ENCODE data around the gene STX8.

Gene STX8

DNA sequence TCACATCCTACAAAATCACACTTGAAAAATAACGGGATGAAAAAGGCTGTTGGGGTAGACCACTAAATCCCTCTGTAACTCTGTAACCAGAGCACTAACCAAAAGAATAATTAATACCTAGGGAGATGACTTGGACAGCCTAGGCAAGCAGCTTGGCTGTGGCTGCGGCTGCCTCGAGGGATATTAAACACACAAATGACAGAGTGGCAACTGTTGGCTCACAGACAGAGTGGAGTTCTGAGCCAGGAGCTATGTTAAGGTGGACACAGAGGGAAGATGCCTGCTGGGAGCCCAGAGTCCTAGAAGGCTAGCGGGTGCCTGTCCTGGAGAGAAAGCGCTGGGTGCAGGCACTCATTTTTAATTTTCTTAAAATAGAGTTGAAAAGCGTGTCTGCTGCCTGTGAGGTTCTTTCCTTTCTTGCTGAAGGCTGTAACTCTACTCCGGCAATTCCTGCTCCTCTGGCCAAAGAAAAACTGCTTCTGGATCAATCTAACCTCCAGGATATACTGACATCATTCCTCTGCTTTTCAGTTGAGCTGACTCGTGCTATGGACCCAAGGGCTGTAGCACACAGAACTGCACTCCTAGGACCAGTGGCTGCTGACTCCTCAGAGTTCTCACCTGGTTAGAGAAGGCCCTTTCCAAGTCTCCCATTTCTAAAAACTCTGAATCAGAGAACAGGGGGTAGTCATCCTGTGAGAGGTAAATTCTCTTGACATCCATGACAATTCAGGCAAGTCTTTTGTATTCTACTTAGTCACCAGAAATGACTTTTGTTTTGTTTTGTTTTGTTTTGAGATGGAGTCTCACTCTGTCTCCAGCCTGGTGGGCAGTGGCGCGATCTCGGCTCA lies 147.9 kb downstream of the STX8 start:
- no peak overlapping the region for H3K4me3 ChIP-seq (ENCODE audit: low read depth, low read length)
- H3K9me3 ChIP-seq (ENCODE audit: severe bottlenecking): no peaks in the 10 kb centered on the region
- H3K36me3 ChIP-seq: no peaks in the 10 kb centered on the region
- DNase-seq: no peak
- no peak overlapping the region for H3K27ac ChIP-seq
- H3K27me3 ChIP-seq (ENCODE audit: insufficient read depth, low read depth, severe bottlenecking): no peaks in the 10 kb centered on the region
- TF ChIP-seq, protein P1, sequence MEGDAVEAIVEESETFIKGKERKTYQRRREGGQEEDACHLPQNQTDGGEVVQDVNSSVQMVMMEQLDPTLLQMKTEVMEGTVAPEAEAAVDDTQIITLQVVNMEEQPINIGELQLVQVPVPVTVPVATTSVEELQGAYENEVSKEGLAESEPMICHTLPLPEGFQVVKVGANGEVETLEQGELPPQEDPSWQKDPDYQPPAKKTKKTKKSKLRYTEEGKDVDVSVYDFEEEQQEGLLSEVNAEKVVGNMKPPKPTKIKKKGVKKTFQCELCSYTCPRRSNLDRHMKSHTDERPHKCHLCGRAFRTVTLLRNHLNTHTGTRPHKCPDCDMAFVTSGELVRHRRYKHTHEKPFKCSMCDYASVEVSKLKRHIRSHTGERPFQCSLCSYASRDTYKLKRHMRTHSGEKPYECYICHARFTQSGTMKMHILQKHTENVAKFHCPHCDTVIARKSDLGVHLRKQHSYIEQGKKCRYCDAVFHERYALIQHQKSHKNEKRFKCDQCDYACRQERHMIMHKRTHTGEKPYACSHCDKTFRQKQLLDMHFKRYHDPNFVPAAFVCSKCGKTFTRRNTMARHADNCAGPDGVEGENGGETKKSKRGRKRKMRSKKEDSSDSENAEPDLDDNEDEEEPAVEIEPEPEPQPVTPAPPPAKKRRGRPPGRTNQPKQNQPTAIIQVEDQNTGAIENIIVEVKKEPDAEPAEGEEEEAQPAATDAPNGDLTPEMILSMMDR (IDR thresholded peaks at IDR 0.05; ENCODE audit: low read depth, low read length): no peak

DNA sequence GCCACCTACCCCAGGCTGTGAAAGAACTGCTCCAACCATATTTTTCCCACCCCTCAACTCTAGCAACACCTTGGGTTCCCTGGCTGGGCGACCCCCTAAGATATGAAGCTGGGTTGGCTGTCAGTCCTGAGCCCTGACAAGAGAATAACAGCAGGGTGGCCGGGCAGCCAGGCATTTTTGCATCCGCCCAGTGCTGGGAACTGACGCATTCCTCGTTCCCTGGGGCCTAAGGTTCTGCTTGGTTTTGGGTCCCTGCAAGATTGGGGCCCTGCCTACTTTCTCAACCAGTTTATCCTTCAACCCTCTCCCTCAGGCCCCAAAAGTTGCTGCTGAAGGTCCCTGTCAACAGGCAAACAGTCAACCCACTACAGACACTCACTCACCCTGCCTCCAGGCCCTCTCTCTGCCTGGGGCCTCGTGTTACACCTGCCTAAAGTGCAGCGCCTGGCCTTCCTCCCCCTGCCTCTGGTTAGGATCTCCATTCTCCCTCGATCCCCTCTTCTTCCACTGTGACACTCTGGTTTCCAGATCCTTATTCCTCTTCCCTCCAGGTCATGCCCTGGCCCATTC lies 151.5 kb downstream of the STX8 start:
- TF ChIP-seq, protein P1 (IDR thresholded peaks at IDR 0.05; ENCODE audit: low read depth, low read length): no peak
- no peak for DNase-seq
- Histone ChIP-seq H3K4me3 (ENCODE audit: low read depth, low read length) (no peak overlapping the region), H3K27ac (no peak overlapping the region), H3K27me3 (ENCODE audit: insufficient read depth, low read depth, severe bottlenecking) (no peaks in the 10 kb centered on the region), H3K36me3 (no peaks in the 10 kb centered on the region), H3K9me3 (ENCODE audit: severe bottlenecking) (no peaks in the 10 kb centered on the region)

DNA sequence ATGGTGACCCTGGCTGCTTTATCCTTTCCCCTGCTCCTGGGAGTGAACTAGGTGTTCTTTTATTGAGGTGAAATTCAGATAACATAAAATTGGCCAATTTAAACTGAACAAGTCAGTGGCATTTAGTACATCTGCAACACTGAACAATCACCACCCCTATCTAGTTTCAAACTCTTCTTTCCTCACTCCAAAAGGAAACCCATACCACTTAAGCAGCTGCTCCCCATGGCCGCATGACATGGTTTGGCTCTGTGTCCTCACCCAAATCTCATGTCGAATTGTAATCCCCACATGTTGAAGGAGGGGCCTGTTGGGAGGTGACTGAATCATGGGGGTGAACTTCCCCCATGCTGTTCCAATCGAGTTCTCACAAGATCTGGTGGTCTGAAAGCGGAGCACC lies 154.1 kb downstream of the STX8 start:
- H3K4me3 ChIP-seq (ENCODE audit: low read depth, low read length): no peak overlapping the region

DNA sequence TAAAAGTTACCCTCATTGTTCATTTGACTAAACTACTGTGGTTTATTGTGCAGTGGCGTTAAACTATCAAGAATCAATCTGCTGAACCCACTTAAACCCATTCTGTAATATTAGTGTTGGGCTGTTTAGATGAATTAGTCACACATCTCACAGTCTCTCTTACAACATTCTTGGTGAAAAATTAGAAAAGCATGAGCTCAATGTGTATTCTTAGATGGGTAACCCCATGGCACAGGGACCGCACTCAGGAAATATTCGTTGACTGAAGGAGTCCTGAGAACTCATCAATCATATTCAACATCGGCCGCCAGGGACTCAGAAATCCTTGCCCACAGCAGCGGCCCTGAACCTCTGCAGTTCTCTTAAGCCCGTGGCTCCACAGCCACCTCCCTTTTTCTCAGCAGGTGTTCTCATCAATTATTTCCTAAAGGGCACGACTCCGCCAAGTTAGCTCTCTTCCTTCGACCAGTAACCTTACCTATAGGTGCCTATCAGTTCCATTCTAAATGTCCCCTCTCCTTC lies 155.6 kb downstream of the STX8 start:
- Histone ChIP-seq H3K27me3 (ENCODE audit: insufficient read depth, low read depth, severe bottlenecking) (no peaks in the 10 kb centered on the region), H3K36me3 (no peaks in the 10 kb centered on the region), H3K9me3 (ENCODE audit: severe bottlenecking) (no peaks in the 10 kb centered on the region), H3K4me3 (ENCODE audit: low read depth, low read length) (no peak overlapping the region), H3K27ac (no peak overlapping the region)
- TF ChIP-seq, protein P1 (IDR thresholded peaks at IDR 0.05; ENCODE audit: low read depth, low read length): no peak
- no peak for DNase-seq

More for the DNA sequence above, 154.1 kb downstream of the STX8 start:
- no peaks in the 10 kb centered on the region for H3K27me3 ChIP-seq (ENCODE audit: insufficient read depth, low read depth, severe bottlenecking)
- H3K36me3 ChIP-seq: no peaks in the 10 kb centered on the region
- no peak overlapping the region for H3K27ac ChIP-seq
- TF ChIP-seq, protein P1 (IDR thresholded peaks at IDR 0.05; ENCODE audit: low read depth, low read length): no peak
- no peaks in the 10 kb centered on the region for H3K9me3 ChIP-seq (ENCODE audit: severe bottlenecking)
- no peak for DNase-seq

- Histone ChIP-seq H3K27me3 (ENCODE audit: insufficient read depth, low read depth, severe bottlenecking) (no peaks in the 10 kb centered on the region), H3K4me3 (ENCODE audit: low read depth, low read length) (no peak overlapping the region), H3K27ac (no peak overlapping the region), H3K36me3 (no peaks in the 10 kb centered on the region), H3K9me3 (ENCODE audit: severe bottlenecking) (no peaks in the 10 kb centered on the region)
- no peak for DNase-seq
- TF ChIP-seq, protein P1 (IDR thresholded peaks at IDR 0.05; ENCODE audit: low read depth, low read length): no peak
These were observed 161.1 kb downstream of the STX8 start for GRCh38 chr17:9414471-9414870.

Data from WERI-Rb-1 (cell line).